CD4-positive, alpha-beta T cell treated with Interleukin-15 for 4 hours (primary cell): ENCODE measurements around the gene C1QL2.

Experiments used
- DNase-seq: peaks from one replicate; pipeline ENCODE4 v3.0.0-alpha.2; 2020; ENCODE audit warnings: low spot score

Gene C1QL2

GRCh38 chr2:119106301-119106897 lies 52.2 kb downstream of the C1QL2 start:
- DNase-seq = no peak
